Measurements from ENCODE around the gene LRRC51.
"Not testable (repeated sequence)": the region's sequence is repeated elsewhere in the genome, so short reads cannot be mapped to it uniquely, and the experiment has no call there.

Gene LRRC51

DNA sequence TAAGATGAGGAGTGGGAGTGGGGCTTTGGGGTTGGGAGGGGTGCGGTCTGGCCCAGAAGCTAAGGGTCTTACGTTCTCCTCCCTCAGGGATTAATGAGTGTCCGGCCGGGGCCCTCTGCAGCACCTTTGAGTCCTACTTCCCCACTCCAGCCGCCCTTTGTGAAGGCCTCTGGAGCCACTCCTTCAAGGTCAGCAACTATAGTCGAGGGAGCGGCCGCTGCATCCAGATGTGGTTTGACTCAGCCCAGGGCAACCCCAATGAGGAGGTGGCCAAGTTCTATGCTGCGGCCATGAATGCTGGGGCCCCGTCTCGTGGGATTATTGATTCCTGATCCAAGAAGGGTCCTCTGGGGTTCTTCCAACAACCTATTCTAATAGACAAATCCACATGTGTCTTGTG lies 58.9 kb downstream of the LRRC51 start:
- DNase-seq (ENCODE audit: low read depth) = no peak

DNA sequence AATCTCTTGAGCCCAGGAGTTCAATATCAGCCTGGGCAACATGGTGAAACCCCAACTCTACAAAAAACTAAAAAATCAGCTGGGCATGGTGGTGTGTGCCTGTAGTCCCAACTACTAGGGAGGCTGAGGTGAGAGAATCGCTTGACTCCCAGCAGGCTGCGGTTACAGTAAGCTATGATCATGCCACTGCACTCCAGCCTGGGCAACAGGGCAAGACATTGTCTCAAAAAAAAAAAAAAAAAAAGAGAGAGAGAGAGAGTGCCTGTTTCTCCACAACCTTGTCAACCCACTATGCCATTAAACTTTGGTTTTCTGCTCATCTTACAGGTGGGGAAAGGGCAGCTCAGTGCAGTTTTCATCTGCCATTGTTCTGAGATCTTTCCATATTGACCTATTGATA lies 60.0 kb downstream of the LRRC51 start:
- DNase-seq (ENCODE audit: low read depth) = no peak

DNA sequence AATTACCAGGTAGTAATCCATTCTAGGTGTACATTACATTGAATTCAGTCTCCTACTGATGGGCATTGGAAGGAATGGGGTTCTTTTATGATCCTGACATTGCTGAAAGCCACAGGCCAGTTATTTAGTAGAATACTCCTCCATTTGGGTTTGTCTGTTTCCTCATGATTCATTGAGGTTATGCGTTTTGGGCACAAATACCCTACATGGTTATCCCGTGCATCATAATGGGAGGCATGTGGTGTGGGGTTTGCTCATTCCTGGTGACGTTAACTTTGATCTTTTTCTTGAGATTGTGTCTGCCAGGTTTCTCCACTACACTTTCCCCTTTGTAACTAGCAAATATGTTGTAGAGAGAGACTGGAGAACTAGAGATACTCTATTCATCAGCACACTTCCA lies 60.4 kb downstream of the LRRC51 start:
- peak; percentile 2 for DNase-seq (ENCODE audit: low read depth)

DNA sequence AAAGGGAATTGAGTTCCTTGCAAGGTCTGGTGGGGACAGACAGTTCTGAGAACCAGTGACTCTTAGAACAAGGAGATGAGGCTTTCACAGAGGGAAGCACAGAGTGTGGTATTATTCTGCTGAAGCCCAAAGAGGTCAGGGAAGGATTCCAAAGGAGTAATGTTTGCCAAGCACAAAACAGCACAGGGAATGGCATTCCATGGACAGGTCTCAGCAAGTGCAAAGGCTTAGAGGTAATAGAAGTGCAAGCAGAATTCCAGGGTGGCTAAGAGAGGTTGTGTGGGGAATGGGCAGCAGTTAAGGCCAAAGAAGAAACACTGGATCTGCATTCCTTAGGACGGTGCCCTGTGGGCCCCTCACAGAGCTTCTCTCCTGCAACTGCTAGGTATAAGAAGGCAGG lies 61.4 kb downstream of the LRRC51 start:
- DNase-seq (ENCODE audit: low read depth) = not testable (repeated sequence)

DNA sequence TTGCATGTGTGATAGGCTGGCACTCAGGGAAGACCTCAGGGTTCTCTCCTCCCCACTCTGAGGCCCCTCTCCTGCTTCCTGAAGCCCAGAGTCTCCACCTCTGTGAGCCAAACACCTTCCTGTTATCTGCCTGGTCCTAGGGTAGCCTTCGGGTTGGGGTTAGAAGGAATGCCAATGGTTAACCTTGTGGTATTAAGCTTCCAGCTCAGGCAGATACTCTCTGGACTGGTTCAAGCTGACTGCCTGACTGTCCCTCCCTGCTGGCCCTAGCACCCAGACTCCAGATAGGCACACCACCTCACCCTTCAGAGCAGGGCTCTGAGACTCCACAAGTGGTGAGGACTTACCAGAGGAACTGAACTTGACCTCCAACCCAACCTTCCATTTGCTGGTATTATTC lies 61.9 kb downstream of the LRRC51 start:
- DNase-seq (ENCODE audit: low read depth) = not testable (repeated sequence)

DNA sequence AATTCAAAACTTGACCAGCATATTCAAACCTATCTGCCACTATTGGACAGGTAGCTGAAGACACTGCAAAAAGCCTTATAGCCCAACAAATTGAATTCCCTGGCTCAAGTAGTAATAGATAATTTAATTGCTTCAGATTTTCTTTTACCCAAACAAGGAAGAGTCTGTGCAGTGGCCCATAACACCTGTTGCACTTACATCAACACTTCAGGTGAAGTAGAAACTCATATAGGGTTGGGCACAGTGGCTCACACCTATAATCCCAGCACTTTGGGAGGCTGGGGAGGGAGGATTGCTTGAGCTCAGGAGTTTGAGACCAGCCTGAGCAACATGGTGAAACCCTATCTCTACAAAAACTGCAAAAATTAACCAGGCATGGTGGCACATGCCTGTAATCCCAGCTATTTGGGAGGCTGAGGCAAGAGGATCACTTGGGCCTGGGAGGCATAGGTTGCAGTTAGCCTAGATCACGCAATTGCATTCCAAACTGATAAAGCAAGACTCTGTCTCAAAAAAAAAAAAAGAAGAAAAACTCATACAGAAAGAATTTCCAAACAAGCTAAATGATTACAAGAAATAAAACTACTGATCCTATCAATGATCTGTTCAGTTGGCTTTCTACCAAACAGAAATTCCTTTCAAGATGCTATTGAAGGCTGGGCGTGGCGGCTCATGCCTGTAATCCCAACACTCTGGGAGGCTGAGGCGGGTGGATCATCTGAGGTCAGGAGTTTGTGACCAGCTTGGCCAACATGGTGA lies 64.3 kb downstream of the LRRC51 start:
- DNase-seq (ENCODE audit: low read depth) = no peak
